ENCODE measurements around the gene OR6C2.

GRCh38 chr12:55467836-55468235, 24.0 kb downstream of the OR6C2 start:
- no peak for TF ChIP-seq CTCF (IDR thresholded peaks at IDR 0.05)
- TF ChIP-seq POLR2A (IDR thresholded peaks at IDR 0.05) = no peak

Data from transverse colon (tissue), 3 donors.